22Rv1 (cell line): ENCODE data around the gene TMEM219.
A peak's percentile ranks its signal among the peaks of the same experiment; 100 is the strongest.

ENCODE experiments used
- H3K27ac ChIP-seq: fragments of 450-650 bp; 2 replicates; pipeline ENCODE4 v1.5.1; 2017
- CTCF ChIP-seq: fragments of 450-650 bp; IDR thresholded peaks from 2 replicates; pipeline ENCODE4 v1.5.1; 2017; ENCODE audit warnings: mild to moderate bottlenecking
- ZFX ChIP-seq: fragments of 450-650 bp; IDR thresholded peaks from 2 replicates; pipeline ENCODE4 v1.6.1; 2017; ENCODE audit warnings: antibody characterized with exemption, borderline replicate concordance

Gene TMEM219

GRCh38 chr16:29961479-29962343 lies at the start of gene TMEM219:
Gene TMEM219 (plus strand): TSS chr16:29962079. CDS start chr16:29963144, 1,065 bp downstream.
- H3K27ac ChIP-seq: peak within 1 kb of the TSS; percentile 74
- TF ChIP-seq CTCF (peak; percentile 43), ZFX (no peak)

GRCh38 chr16:29912087-29912486 lies 49.8 kb upstream of the TMEM219 start:
- 0 out of 2 replicates have a peak overlapping the region, but pooled peaks have one; percentile 10 for H3K27ac ChIP-seq
- TF ChIP-seq CTCF (no peak), ZFX (no peak)

GRCh38 chr16:29913514-29913913 lies 48.4 kb upstream of the TMEM219 start:
- TF ChIP-seq ZFX: no peak
- no peak for TF ChIP-seq CTCF
- H3K27ac ChIP-seq: no peak overlapping the region

GRCh38 chr16:29915590-29916247 lies 46.2 kb upstream of the TMEM219 start:
- H3K27ac ChIP-seq: no peak overlapping the region
- TF ChIP-seq CTCF (no peak), ZFX (no peak)

GRCh38 chr16:29916979-29917378 lies 44.9 kb upstream of the TMEM219 start:
- TF ChIP-seq CTCF (no peak), ZFX (no peak)
- H3K27ac ChIP-seq: no peak overlapping the region

GRCh38 chr16:29920288-29921033 lies 41.4 kb upstream of the TMEM219 start:
- no peak for TF ChIP-seq CTCF
- no peak for TF ChIP-seq ZFX
- 0 out of 2 replicates have a peak overlapping the region, but pooled peaks have one; percentile 9 for H3K27ac ChIP-seq
